ENCODE results near the gene AGMO. TPM values are rescaled to one million over a fixed set of nuclear protein-coding genes. Genes with fewer than 3 reads are reported as not detected.

AGMO gene
- total and polyA plus RNA-seq, 10 of the 15 experiments (the other 5 are each of a cell fraction or from before 2014, with no cell fraction given): 0.11 to 0.29 TPM; not detected in 8

GRCh38 chr7:15610503-15610902 is 48.7 kb upstream of the AGMO start:
- ChIA-PET CTCF (interaction anchor here (2.0 to 2.4 kb wide), 2 partner anchors 8 to 11 kb away, joined by 5 to 7 read pairs; no protein-coding TSS in a partner anchor), RAD21 (ENCODE audit: unreplicated experiment) (interaction anchor here (0.9 to 1.3 kb wide), 3 partner anchors 31 to 110 kb away, joined by 3 read pairs; no protein-coding TSS in a partner anchor), POLR2A (no interaction called here), SMC1A (ENCODE audit: uncharacterized antibody, unreplicated experiment) (interaction anchor here (0.6 to 3.4 kb wide), 8 partner anchors 10 to 915 kb away, joined by 3 to 18 read pairs (median 7); partner anchors contain the start of gene AGMO)
- intact Hi-C loops (cut with micrococcal nuclease; ENCODE audit: unreplicated experiment) (no loop called here), in situ Hi-C loops (cut with MboI) (no loop called here)
- 15% methylated on average over 2 of the region's 2 CpGs for WGBS (ENCODE audit: insufficient coverage, insufficient replicate concordance, low lambda C conversion rate, missing lambda C conversion rate)
- Histone ChIP-seq H3K9ac (ENCODE audit: control insufficient read depth, insufficient read depth, low read length) (no peak overlapping the region), H3K4me2 (ENCODE audit: control insufficient read depth, insufficient read depth) (no peak overlapping the region), H3K4me3 (no peak overlapping the region), H3K27me3 (replicated peaks in 1 of 2; ENCODE audit: control insufficient read depth in 2 of 2, insufficient read depth in 2 of 2, low read length in 1 of 2) (no peaks in the 10 kb centered on the region), H3K79me2 (ENCODE audit: control insufficient read depth, insufficient read depth, low read length) (no peaks in the 10 kb centered on the region), H4K20me1 (ENCODE audit: control insufficient read depth, insufficient read depth) (no peaks in the 10 kb centered on the region), H2AFZ (ENCODE audit: control insufficient read depth, low read depth, low read length) (no peak overlapping the region), H3K9me3 (replicated peaks; ENCODE audit: control insufficient read depth, insufficient read depth, low read length) (no peaks in the 10 kb centered on the region), H3K4me1 (ENCODE audit: control insufficient read depth, insufficient read depth, low read length) (no peaks in the 10 kb centered on the region), H3K36me3 (ENCODE audit: control insufficient read depth in 2 of 2, insufficient read depth in 2 of 2, low read length in 1 of 2) (no peaks in the 10 kb centered on the region), H3K27ac (ENCODE audit: control insufficient read depth, insufficient read depth) (no peak overlapping the region)
- BruUV-seq (replicated peaks): no TSS peak
- ATAC-seq (no peak), DNase-seq (ENCODE audit: low read depth, low spot score) (no peak), FAIRE-seq (no peak)
- TF ChIP-seq SREBF1 (IDR thresholded peaks at IDR 0.05; ENCODE audit: low read length) (no peak), ASH2L (IDR thresholded peaks at IDR 0.05; ENCODE audit: borderline replicate concordance, low read depth) (no peak), MLLT1 (IDR thresholded peaks at IDR 0.05) (no peak), CHD1 (IDR thresholded peaks at IDR 0.05; ENCODE audit: low read depth, low read length) (no peak), STAT3 (IDR thresholded peaks at IDR 0.05; ENCODE audit: low read depth, low read length) (no peak), IKZF1 (conservative IDR thresholded peaks at IDR 0.05) (no peak)

- CTCF ChIA-PET: interaction anchor here (1.3 kb wide), 1 partner anchor 11 kb away, joined by 3 read pairs; no protein-coding TSS in a partner anchor
- intact Hi-C loops (cut with micrococcal nuclease; ENCODE audit: unreplicated experiment): no loop called here
- FAIRE-seq (no peak), DNase-seq (ENCODE audit: low read depth, low spot score) (no peak), ATAC-seq (no peak)
- in situ Hi-C loops (cut with MboI): no loop called here
- RAD21 ChIA-PET (ENCODE audit: unreplicated experiment): no interaction called here
- Histone ChIP-seq H2AFZ (ENCODE audit: control insufficient read depth, low read depth, low read length) (no peak overlapping the region), H4K20me1 (ENCODE audit: control insufficient read depth, insufficient read depth) (no peaks in the 10 kb centered on the region), H3K9me3 (replicated peaks; ENCODE audit: control insufficient read depth, insufficient read depth, low read length) (no peaks in the 10 kb centered on the region), H3K9ac (ENCODE audit: control insufficient read depth, insufficient read depth, low read length) (no peak overlapping the region), H3K36me3 (ENCODE audit: control insufficient read depth in 2 of 2, insufficient read depth in 2 of 2, low read length in 1 of 2) (no peaks in the 10 kb centered on the region), H3K4me3 (no peak overlapping the region), H3K4me1 (ENCODE audit: control insufficient read depth, insufficient read depth, low read length) (no peaks in the 10 kb centered on the region), H3K4me2 (ENCODE audit: control insufficient read depth, insufficient read depth) (no peak overlapping the region), H3K79me2 (ENCODE audit: control insufficient read depth, insufficient read depth, low read length) (no peaks in the 10 kb centered on the region), H3K27me3 (replicated peaks in 1 of 2; ENCODE audit: control insufficient read depth in 2 of 2, insufficient read depth in 2 of 2, low read length in 1 of 2) (no peaks in the 10 kb centered on the region), H3K27ac (ENCODE audit: control insufficient read depth, insufficient read depth) (no peak overlapping the region)
- POLR2A ChIA-PET: no interaction called here
- SMC1A ChIA-PET (ENCODE audit: uncharacterized antibody, unreplicated experiment): interaction anchor here (2.3 kb wide), 1 partner anchor 112 kb away, joined by 5 read pairs; no protein-coding TSS in a partner anchor
- no TSS peak for BruUV-seq (replicated peaks)
- 27% methylated on average over 2 of the region's 2 CpGs for WGBS (ENCODE audit: insufficient coverage, insufficient replicate concordance, low lambda C conversion rate, missing lambda C conversion rate)
- TF ChIP-seq ZBED1 (IDR thresholded peaks at IDR 0.05; ENCODE audit: borderline replicate concordance) (no peak), RAD51 (IDR thresholded peaks at IDR 0.05) (no peak), REST (IDR thresholded peaks at IDR 0.05; ENCODE audit: low read depth, low read length) (no peak), SUPT20H (IDR thresholded peaks at IDR 0.05; ENCODE audit: borderline replicate concordance, control insufficient read depth, low read depth, low read length) (no peak), MEF2B (IDR thresholded peaks at IDR 0.05; ENCODE audit: partially characterized antibody, poor library complexity, severe bottlenecking) (no peak), NFYA (IDR thresholded peaks at IDR 0.05; ENCODE audit: borderline replicate concordance, low read depth, low read length) (no peak), NR2F1 (conservative IDR thresholded peaks at IDR 0.05) (no peak), BACH1 (IDR thresholded peaks at IDR 0.05; ENCODE audit: borderline replicate concordance) (no peak)
These were observed 47.5 kb upstream of the AGMO start for GRCh38 chr7:15609287-15609686.

Data from GM12878 (cell line).